Stimulated activated CD4-positive, alpha-beta T cell treated with anti-CD3 and anti-CD28 coated beads, Interleukin-1b, Interleukin-23, amount 100 ng/mL, for 48 hours (primary cell): ENCODE results near the gene RBCK1.
"Not testable (repeated sequence)": the region's sequence is repeated elsewhere in the genome, so short reads cannot be mapped to it uniquely, and the experiment has no call there.

Source experiments
- DNase-seq: peaks from one replicate; pipeline ENCODE4 v3.0.0-alpha.2; 2020

Gene RBCK1

DNA sequence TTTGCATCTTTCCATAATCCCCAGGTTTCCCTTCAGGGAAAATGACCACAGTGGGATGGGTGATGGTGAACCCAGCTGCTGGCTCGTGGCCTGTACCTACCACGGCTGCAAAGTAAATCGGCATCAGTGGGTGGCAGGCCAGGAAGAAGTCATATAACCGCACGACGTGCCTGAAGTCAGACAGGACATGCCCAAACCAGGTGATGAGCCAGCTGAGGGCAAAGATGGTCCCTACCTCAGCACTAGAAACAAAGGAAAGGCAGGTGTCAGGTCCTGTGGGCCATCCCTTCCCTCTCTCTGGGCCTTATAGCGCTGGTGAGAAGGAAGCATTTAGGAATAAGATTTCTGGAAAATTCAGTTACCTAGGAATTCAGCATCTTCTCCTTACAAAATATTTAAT is 32.0 kb downstream of the RBCK1 start:
- no peak for DNase-seq

DNA sequence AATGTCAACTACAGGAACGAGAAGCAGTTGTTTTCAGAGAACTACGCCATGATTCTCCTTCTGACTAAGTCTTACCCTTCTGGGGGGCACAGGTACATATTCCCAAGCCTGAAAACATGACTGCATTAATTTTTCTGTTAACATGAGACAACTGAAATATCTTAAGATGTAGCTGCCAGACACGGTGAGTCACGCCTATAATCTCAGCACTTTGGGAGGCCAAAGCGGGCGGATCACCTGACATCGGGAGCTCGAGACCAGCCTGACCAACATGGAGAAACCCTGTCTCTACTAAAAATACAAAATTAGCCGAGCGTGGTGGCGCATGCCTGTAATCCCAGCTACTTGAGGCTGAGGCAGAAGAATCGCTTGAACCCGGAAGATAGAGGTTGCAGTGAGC is 32.5 kb downstream of the RBCK1 start:
- no peak for DNase-seq

DNA sequence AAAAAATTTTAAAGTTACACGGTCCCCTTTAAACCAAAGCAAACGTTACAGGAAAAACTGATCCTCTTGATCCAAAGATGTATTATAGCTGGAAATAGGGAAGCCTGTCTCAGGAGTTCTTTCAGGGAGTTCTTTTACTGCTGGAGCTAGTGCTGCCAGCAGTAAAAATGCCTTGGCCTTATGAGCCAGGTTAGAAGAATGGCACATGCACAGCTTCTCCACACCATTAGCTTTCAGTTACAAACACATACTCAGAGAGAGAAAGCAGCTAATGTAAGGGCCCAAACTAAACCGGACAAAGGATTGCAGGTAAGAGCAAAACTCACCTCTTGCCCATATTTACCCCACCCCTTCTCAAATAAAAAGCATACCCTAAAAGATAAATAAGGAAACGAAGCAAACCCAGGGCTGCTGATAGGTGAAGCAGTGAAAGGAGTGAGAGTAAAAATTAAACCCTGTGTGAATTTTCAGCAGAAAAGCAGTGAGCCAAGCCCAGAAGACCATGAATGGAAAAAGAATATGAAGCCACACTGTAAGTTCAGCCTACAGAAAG is 35.2 kb downstream of the RBCK1 start:
- DNase-seq: no peak

DNA sequence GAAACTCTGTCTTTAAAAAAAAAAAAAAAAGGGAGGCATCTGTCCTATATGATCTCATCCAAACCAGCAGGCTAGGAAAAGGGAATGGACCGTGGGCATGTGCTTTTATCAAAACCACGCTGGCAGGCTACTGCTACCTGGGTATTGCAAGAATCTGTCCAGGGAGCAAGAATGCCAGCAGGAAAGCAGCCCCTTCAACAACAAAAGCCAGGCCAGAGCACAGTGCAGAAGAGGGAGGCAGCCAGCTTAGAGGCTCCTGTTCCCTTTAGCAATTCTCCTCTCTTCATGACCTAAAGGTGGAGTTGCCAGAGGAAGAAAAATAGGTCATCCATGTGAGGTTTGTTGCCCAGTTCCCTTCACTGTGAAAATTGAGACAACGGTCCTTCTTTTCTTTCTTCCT is 36.0 kb downstream of the RBCK1 start:
- DNase-seq: no peak

DNA sequence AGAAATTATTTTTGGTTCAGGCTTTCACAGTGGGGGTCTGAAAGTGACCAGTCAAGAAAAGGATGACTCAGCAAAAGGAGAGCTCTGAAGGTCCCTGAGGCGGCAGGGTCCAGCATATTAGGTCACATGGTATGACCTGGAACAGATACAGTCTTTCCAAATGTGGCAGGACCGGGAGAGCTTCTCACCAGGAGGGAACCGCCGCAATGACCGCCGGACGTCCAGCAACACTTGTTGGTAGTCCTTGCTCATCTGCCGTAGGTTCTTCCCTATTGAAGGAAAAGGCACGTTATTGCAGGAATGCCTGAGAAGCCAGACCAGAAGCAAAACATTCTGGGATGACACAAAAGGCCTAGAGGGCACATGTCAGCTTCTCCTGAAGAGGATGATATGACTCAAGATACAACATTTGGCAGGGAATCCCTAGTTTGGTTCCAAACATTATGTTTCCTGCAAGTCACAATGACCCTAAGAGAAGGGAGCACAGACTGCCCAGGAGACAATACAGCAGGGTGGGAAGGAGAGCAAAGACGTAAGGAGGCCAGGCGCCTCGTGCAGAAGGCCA is 36.8 kb downstream of the RBCK1 start:
- DNase-seq: no peak

DNA sequence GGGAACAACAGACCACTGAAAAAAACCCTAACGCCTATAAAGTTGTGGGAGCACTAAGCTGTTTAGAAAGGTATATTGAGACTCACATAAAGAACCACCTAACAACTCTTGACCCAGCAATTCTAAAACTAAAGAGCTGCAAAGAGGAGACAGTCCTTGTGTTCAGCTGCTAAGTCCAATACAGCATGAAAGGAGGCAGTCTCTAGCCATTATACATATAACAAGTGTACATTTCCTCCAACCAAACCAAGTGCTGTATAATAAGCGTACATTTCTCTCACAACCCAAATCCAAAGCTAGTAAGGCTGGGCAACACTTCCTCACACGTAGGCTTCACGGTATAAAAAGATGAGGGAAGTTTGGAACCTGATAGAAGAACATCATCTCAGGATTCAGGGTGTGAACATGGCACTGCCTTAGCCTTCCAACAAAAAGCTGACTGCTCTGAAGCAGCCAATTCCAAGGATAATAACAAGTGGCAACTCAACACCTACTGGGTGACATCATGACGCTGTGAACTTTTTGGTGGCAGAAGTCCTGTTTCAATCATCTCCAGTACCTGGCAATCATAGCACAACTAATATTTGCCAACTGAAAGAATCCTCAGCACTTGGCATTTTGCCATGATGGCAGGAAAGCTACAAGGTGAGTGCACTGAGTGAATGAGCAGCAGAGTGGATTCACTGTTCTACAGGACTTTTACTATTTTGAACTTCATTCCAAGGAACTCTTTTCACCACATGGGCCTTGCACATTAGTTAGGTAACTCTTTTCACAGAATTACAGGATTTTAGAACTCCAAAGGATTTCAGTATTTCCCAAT is 37.6 kb downstream of the RBCK1 start:
- DNase-seq: no peak

DNA sequence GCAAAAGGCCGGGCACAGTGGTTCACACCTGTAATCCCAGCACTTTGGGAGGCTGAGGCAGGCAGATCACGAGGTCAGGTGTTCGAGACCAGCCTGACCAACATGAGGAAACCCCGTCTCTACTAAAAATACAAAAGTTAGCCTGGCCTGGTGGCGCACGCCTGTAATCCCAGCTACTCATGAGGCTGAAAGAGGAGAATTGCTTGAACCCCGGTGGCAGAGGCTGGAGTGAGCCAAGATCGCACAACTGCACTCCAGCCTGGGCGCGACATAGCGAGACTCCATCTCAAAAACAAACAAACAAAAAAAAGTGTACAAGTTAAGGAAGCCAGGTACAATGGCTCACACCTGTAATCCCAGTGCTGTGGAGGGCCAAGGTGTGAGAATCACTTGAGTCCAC is 43.9 kb downstream of the RBCK1 start:
- DNase-seq: not testable (repeated sequence)

DNA sequence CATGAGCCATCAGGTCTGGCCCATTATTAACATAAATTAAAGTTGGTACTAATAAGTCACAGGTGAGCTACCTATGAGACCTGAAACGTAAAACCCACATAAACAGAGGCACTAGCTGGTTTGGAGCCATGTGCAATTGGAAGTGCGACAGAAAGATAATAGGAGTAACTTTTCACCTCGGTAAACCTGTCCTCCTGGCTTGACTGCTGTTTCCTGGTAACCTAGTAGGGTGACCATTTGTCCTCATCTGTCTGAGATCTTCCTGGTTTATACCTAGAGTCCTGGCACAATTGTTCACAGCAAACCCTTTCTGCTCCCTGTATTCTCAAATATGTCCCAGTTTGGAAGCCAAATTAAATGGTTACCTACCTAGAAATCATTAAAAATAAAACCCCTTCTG is 46.9 kb downstream of the RBCK1 start:
- DNase-seq: no peak

DNA sequence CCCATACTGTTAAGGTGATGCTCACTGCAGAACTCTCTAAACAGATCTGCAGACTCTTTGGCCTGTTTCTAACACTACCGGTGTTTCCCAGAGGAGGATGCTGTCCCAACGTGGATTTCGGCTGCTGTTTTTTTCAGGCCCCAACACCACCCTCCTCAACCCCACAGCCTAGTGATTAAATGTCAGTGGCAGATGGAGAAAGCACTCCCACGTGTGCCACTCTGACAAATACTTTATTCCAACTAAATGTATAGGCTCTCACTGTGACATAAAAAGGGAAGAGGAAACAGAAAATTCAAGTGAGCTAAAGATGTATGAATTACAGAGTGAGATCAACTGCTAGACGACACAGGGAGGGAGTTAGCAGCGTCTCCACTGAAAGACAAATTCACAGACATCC is 50.7 kb downstream of the RBCK1 start:
- DNase-seq: no peak

DNA sequence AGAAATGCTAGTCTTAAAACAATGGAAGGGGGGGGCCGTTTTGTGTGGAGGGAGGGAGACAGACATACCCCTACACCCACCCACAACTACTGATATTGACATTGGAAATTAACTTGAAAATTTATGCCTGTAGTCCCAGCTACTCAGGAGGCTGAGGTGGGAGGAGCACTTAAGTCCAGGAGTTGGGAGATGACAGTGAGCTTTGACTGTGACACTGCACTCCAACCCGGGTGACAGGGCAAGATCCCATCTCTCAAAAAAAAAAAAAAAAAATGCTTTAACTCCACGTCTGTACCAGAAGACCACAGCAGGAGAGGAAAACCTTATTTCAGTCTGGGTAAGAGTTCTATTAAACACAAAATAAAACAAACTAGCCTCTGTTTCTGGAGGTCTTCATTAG is 52.1 kb downstream of the RBCK1 start:
- DNase-seq: no peak

DNA sequence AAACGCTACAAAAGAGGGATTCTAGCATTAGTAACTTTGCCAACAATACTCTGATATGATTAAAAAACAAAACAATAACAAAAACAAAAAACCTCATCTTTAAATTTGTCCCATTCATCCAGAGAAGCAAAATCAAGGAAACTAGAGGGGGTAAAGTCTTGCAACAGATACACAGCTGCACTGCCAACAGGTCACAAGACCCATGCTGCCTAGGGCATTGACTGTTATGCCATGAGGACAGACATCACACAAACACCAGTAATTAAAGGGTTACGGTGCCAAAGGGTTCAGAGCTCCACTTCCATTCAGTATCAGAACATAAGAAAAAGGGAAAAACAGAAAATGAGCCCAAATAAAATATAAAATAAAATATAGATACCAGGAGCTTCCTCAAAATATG is 52.6 kb downstream of the RBCK1 start:
- no peak for DNase-seq

DNA sequence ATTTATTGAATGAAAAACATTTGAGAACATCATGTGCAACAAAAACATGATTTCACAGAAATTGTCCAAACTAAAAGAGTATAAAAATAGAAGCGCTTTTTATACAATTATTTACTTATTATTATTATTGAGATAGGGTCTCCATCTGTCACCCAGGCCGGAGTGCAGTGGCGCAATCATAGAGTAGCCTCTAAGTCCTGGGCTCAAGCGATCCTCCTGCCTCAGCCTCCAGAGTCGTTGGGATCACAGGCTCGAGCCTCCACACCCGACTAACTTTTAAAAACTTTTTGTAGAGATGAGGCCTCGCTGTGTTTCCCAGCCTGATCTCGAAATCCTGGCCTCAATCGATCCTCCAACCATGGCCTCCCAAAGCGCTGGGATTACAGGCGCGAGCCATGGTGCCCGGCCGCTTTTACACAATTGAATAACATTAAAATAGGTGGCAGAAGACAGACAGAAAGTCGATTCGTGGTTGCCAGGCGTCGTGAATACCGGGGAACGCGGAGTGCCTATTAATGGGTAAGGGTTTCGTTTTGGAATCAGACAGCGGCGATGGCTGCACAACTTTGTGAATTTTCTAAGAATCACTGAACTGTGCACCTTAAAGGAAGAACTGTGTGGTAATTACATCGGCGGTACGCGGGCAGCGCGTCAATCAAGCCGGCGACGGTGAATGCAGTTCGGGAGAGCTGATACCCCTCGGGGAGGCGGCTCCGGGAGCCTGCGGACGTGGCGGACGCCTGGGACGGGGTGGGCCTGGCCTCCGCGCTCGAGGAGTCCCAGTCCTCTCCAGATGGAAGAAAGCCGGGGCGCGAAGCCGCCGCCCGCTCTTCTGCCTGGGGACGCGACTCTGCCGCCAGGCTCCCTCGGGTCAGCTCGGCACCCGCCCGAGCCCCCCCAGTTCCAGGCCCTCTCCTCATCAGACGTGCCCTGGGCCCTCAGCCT is 53.4 kb downstream of the RBCK1 start:
- peak; percentile 51 for DNase-seq

DNA sequence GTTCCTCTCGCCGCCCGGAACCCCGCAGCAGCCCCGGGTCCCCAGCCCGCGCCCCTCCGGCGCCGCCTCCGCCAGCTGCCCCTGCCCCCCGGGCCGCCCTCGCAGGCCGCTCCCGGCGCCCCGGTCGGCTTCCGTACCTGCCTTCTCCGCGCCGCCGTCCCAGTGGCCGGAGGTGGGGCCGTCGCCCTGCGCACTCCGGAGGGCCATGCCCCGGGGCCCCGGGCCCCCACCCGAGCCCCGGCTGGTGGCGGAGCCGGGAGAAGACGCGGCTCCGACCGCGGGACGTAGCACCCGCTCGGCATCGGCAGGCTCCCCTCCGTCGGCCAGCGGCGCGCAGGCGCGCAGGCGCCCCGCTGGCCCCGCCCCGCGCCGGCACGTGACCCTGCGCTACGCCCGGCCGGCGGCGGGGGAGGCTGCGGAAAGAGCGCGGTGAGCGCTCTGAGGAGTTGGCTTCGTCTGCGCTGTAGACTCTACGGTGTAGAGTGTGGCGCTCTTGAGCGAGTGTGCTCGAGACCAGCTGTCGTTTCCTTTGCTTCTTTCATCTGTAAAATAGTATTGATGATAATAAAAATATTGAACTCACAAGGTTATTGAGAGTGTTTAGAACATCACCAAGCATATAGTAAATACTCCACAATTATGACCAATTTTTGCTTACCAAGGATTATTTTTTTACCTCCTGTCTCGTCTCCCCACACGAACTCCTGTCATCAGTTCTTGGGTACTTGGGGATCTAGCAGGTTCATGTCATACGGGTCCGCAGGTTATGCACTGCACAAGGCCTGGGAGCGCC is 54.3 kb downstream of the RBCK1 start, which contains the start of gene TBC1D20:
TSS of gene TBC1D20 (minus strand) at position 335 of the 793 bp plus-strand sequence. CDS start at position 207, 128 bp downstream.
- peak; percentile 82 for DNase-seq

DNA sequence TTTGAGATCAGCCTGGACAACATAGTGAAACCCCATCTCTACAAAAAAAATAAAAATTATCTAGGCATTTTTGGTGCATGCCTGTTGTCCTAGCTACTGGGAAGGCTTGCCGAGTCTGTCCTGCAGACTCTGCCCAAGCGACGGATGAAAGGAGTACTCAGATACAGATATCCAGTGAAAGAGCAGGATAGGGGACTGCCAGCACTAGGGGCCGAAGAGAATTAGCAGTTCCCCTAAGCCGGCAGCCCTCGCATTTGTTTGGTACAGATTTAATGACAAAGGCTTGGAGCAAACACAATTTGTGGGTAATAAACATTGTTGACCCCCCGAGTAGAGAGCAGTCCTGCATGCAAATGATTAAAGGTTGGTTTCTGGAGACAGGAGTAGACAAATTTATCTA is 59.7 kb downstream of the RBCK1 start:
- DNase-seq: no peak

DNA sequence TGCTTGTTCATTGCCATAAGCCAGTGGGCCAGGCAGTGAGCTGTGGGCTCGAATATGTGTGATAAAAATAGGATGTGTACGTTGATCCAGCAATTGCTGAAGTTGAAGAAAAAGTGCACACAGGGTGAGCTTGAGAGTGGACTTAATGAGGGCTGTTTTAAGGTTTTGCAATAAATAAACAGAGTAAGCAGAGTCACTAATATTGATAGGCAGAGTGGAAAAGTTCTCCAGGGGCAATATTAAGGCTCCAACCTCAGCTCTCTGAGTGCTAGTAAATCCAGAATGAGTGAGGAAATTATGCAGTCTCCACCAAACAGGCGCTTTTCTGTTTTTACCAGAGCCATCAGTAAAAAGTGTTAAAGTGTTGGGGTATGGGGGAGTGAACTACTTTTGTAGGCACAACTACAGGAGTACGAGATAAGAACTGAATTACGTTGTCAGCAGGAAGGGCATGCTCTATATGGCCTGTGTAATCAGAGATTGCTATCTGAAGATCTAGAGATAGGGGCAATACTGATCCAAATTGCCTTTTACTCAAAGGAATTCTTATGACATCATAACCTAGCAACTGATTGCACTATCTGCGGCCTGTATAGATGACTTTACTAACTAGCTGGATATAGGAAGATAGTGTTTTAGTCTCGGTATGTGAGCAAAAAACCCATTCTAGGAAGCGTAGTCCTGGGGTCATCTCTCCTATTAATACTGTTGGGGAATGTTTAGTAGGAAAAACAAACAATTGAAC is 61.8 kb downstream of the RBCK1 start:
- no peak for DNase-seq

DNA sequence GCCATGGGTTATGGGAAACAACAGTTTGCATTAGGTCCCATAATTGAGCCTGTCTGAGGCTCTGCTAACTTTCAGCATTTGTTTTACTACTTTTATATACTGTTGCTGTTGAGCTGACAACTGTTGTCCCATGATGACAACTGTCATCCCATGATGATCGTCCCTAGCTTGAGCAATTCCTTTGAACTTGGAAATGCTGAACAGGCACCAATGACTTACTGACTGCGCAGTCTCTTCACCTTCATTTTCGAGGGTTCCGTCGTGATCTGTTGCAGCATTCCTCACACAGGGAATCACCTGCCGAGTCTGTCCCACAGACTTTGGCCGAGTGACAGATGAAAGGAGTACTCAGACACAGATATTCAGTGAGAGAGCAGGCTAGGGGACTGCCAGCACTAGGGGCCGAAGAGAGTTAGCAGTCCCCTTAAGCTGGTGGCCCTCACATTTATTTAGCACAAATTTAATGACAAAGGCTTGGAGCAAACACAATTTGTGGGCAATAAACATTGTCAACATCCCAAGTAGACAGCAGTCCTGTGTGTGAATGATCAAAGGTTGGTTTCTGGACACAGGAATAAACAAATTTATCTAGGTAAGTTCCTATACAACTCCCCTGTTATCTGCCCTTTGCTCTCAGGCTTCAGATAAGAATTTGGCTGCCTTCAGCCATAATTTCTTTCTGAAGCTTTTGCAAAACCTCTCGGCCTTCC is 64.2 kb downstream of the RBCK1 start:
- no peak for DNase-seq

DNA sequence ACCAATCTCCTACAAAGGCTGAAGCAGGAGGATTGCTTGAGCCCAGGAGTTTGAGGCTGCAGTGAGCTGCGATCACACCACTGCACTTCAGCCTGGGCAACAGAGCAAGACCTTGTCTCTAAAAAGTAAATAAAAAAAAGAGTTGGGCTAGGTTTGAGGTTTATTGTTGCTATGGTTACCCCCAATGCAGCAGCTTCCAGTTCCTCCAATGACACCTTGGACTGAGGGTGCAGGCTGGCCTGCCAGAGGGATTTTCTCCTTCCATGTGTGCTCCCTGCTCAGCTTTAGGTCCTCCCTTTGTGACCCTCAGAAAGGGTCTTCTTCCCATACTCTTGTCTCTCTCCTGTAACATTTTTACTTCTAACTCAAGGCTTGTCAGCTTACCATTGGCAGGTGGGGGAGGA is 64.8 kb downstream of the RBCK1 start:
- no peak for DNase-seq

DNA sequence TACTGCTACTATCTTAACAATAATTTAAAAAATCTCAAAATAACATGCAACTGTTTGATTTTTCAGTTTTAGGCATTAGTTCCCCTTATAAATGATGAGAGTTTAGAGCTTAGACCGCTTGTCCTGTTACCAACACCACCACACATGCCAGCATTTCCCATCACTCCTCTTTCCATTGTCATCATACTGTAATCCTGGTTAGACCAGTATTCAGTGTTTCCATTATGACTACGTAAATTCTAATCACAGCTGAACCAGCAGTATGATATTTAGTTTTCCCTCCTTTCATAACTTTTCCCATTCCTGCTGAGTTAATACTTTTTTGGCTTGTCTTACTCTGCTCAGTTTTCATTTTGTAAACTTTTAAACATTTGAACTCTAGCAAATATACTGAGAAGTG is 66.5 kb downstream of the RBCK1 start:
- DNase-seq: no peak

DNA sequence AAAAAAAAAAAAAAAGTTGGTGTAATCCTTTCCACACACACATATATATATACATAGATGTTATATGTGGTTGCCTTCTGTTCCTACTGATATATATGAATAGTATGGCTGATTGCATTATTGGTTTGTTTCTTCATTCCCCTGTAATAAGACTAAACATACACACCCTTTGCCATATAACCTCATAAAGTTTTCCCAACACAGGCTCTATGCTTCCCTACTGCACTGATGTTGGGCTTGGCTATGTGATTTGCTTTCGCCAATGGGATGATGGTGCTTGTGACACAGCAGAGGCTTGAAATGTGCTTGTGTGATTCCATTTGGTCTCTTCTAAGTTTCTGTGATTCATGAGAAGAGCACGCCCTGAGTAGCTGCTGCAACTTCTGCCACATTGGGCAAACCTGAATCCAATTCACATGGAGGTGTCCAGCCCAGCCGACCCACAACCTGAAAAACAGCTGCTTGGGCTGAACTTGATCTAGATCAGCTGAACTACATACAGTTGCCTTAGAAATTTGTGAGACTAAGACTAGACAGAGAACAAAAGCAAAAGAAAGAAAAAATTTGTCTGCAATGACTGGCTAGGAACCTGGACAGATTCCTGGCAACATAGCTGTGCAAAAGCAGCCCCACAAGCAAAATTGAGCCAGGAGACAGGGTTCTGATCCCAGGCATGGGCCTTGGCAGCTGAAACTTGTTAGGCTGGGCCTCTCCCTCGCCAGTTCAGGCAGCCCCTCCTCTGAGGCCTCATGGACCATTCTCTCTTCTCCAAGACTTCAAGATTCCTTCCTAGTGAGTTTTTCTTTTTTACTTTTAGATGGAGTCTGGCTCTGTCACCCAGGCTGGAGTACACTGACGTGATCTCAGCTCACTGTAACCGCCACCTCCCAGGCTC is 67.6 kb downstream of the RBCK1 start:
- DNase-seq: no peak
